ENCODE data around the gene PPM1E. TPM values are rescaled to one million over a fixed set of nuclear protein-coding genes. Genes with fewer than 3 reads are reported as not detected.

PPM1E gene
- polyA plus RNA-seq, 3 donors, result not detected

DNA sequence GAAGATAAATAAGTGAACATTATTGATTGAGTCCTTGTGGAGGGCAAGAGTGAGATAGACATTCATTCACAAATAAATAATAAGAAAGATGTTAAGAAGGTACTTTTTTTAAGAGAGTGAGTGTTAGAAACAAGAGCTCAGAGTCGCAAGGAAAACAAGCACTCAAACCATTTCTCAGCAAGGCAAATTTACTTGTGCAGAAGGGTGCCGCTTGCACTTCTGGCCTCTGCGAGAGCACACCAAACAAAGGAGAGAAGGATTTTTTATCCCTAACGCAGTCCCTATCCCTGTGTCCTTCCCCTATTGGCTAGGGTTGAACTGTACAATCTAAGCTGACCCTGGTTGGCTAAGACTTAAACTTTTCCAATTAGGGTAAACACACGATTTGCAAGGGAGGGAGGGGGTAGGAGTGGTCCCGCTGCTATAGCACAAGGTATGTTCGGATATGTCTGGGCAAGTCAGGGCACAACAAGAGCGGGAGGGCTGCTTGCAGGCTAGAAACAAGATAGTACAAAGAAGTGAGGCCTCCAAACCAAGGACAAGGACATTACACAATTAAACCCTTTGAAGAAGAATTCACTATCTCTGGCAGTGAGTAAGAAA is 156.2 kb downstream of the PPM1E start:
- H4K20me1 ChIP-seq (ENCODE audit: insufficient read depth, low read length), result no peaks in the 10 kb centered on the region
- DNase-seq, result no peak
- 100% methylated on average over 2 of the region's 8 CpGs for WGBS (ENCODE audit: insufficient coverage)
- H3K79me2 ChIP-seq (ENCODE audit: insufficient read depth, low read length), result no peaks in the 10 kb centered on the region
- no peak overlapping the region for H3K4me2 ChIP-seq (replicated peaks; ENCODE audit: extremely low read depth, low read length, poor library complexity, severe bottlenecking)
- peaks cover 0 to 6% (median 1%) of the 10 kb centered on the region in 3 donors for H3K27me3 Mint-ChIP-seq (ENCODE audit: low read depth in 3 of 3)
- intact Hi-C loops (cut with micrococcal nuclease), result no loop called here
- peaks cover 6 to 33% (median 25%) of the 10 kb centered on the region in 7 donors for H3K9me3 Mint-ChIP-seq
- TF ChIP-seq CTCF (IDR thresholded peaks at IDR 0.05), result no peak
- peaks cover 1% of the 10 kb centered on the region for H3K4me1 Mint-ChIP-seq
- H2AFZ ChIP-seq (ENCODE audit: insufficient read depth, low read depth, low read length, poor library complexity, severe bottlenecking), result no peak overlapping the region
- no peak overlapping the region for H3K27ac ChIP-seq (ENCODE audit: low read depth in 1 of 2, low read length in 2 of 2)
- H3K27ac Mint-ChIP-seq, result no peak overlapping the region
- no peak overlapping the region for H3K4me3 ChIP-seq (replicated peaks in 1 of 3; ENCODE audit: low read depth in 2 of 3, low read length in 3 of 3)
- H3K36me3 Mint-ChIP-seq, result no peaks in the 10 kb centered on the region
- H3K4me1 ChIP-seq (ENCODE audit: control insufficient read depth in 1 of 2, insufficient read depth in 2 of 2, low read length in 2 of 2), result no peaks in the 10 kb centered on the region
- H3K9ac ChIP-seq (ENCODE audit: insufficient read depth, low read length, poor library complexity, severe bottlenecking), result no peak overlapping the region
- peaks cover 17 to 27% of the 10 kb centered on the region in 2 donors for H3K9me3 ChIP-seq (replicated peaks in 1 of 2; ENCODE audit: control insufficient read depth in 1 of 2, insufficient read depth in 1 of 2, low read length in 2 of 2)
- H3K4me3 Mint-ChIP-seq, result no peak overlapping the region
- H3K36me3 ChIP-seq (replicated peaks in 1 of 2; ENCODE audit: control insufficient read depth in 1 of 2, insufficient read depth in 2 of 2, low read length in 2 of 2), result no peaks in the 10 kb centered on the region
- H3K27me3 ChIP-seq (ENCODE audit: control insufficient read depth in 2 of 2, insufficient read depth in 2 of 2, low read length in 2 of 2), result peaks cover 2 to 3% of the 10 kb centered on the region in 2 donors

- no peaks in the 10 kb centered on the region for H4K20me1 ChIP-seq (ENCODE audit: insufficient read depth, low read length)
- peaks cover 2 to 6% of the 10 kb centered on the region in 2 donors for H3K27me3 ChIP-seq (ENCODE audit: control insufficient read depth in 2 of 2, insufficient read depth in 2 of 2, low read length in 2 of 2)
- H3K9me3 ChIP-seq (replicated peaks in 1 of 2; ENCODE audit: control insufficient read depth in 1 of 2, insufficient read depth in 1 of 2, low read length in 2 of 2), result peaks cover 17 to 27% of the 10 kb centered on the region in 2 donors
- intact Hi-C loops (cut with micrococcal nuclease), result no loop called here
- no peak overlapping the region for H3K4me3 ChIP-seq (replicated peaks in 1 of 3; ENCODE audit: low read depth in 2 of 3, low read length in 3 of 3)
- no peak overlapping the region for H2AFZ ChIP-seq (ENCODE audit: insufficient read depth, low read depth, low read length, poor library complexity, severe bottlenecking)
- Mint-ChIP-seq H3K9me3 (peaks cover 6 to 31% (median 25%) of the 10 kb centered on the region in 7 donors), H3K4me3 (no peak overlapping the region), H3K27me3 (ENCODE audit: low read depth in 3 of 3) (peaks cover 0 to 6% (median 1%) of the 10 kb centered on the region in 3 donors), H3K27ac (no peak overlapping the region), H3K4me1 (peaks cover 1% of the 10 kb centered on the region), H3K36me3 (no peaks in the 10 kb centered on the region)
- H3K27ac ChIP-seq (ENCODE audit: low read depth in 1 of 2, low read length in 2 of 2), result no peak overlapping the region
- H3K79me2 ChIP-seq (ENCODE audit: insufficient read depth, low read length), result no peaks in the 10 kb centered on the region
- no peak for DNase-seq
- H3K36me3 ChIP-seq (replicated peaks in 1 of 2; ENCODE audit: control insufficient read depth in 1 of 2, insufficient read depth in 2 of 2, low read length in 2 of 2), result no peaks in the 10 kb centered on the region
- no peak overlapping the region for H3K4me2 ChIP-seq (replicated peaks; ENCODE audit: extremely low read depth, low read length, poor library complexity, severe bottlenecking)
- H3K4me1 ChIP-seq (ENCODE audit: control insufficient read depth in 1 of 2, insufficient read depth in 2 of 2, low read length in 2 of 2), result no peaks in the 10 kb centered on the region
- no peak for TF ChIP-seq CTCF (IDR thresholded peaks at IDR 0.05)
- no peak overlapping the region for H3K9ac ChIP-seq (ENCODE audit: insufficient read depth, low read length, poor library complexity, severe bottlenecking)
Measured at GRCh38 chr17:58913552-58913951, 157.9 kb downstream of the PPM1E start.

Data from CD14-positive monocyte (primary cell).